Stimulated activated CD4-positive, alpha-beta T cell treated with anti-CD3 and anti-CD28 coated beads, Interleukin-2, amount 100 ng/mL, for 48 hours (primary cell): ENCODE measurements around the gene TAF13.

Source experiments
- DNase-seq, 2 donors: peaks; one replicate each; pipeline ENCODE4 v3.0.0-alpha.2; 2020

The TAF13 gene, protein sequence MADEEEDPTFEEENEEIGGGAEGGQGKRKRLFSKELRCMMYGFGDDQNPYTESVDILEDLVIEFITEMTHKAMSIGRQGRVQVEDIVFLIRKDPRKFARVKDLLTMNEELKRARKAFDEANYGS

DNA sequence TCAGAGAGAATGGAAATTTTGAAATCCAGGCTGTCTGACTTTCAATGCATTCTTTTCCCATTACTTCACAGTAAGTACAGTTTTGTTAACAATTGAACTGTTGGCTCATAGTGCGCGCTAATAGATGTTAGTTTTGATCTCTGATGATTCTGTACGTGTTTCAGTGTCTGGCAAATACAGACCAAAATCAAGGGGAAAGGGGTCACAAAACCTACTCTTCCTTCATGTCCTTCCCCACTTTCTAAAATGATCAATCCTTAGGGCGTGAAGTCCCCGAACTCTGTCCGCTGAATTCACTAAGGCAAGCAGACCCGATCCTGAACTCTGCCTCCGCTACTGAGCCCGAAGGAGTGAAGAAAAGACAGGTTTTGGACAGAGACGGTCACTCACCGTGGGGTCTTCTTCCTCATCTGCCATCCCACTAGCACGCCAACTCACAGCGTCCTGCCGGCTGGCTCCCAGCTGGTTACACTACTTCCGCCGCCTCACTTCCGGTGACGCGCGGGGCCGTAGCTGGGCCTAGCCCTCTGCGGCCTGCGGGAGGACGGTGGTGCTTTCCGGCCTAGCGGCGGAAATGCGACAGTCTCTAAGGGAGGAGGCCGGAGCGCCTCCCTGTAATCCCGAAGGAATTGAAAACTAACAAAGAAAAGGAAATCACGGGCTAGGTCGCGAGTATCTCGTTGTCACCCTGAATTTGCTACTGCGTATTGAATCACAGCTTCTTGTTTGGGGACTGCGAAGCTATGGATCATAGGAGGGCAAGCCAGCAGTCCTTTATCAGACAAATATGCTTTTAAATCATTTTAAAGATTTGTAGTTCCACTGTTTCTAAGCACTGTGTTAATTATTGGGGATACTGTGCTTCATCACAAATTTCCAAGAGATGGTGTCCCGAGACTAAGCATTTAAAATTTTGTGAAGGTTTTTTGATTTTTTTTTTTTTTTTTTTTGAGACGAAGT is at the start of gene TAF13:
Gene TAF13 (minus strand): TSS at position 473 of the 960 bp plus-strand sequence. CDS start 56 bp downstream, at position 417.
- peak; percentile 81 to 85 for DNase-seq

DNA sequence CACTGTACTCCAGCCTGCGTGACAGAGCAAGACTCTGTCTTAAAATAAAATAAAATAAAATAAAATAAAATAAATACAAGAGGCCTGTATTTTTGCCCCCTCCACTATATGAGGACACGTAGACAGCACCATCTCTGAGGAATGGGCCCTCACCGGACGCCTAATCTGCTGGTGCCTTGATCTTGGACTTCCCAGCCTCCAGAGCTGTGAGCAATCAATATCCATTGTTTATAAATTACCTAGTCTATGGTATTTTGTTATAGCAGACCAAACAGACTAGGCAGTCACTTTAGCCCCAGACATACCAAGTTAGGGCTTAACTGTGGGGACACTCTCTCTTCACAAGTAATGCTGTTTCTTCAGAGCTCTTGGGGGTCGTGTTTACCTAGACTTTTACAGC is 44.6 kb upstream of the TAF13 start:
- no peak for DNase-seq

DNA sequence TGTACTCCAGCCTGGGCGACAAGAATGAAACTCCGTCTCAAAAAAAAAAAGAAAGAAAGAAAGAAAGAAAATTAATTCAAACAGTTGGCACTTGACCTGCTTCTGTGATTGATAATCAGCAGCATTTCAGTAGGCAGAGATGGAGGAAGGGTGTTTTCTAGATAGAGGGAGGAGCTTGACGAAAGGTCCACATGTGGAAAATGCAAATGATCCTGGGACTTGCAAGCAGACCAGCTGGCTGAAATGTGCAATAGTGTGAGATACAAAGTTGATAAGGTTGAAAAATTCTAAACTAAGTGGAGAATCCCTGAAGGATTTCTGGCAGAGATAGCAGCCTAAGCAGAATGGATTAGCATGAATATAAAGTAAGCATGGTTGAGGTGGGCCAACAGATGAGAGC is 42.3 kb upstream of the TAF13 start:
- DNase-seq: no peak

DNA sequence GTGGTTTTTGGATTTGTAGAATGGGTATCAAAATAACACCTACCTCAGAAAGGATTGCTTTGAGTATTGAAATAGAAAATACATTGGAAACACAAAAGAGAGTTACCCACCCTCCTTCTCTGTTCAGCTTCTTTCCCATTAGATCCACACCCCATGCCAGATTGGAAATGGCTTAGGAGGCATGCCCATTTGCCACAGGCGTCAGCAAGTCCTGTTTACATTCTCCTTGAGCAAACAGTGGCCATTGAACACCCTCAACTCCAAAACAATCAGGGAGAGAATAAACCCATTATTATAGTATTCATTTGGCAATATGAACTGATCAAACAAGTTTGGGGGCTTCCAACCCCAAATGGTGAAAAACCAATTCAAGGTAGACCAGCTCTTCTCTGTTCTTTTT is 40.5 kb upstream of the TAF13 start:
- no peak for DNase-seq

DNA sequence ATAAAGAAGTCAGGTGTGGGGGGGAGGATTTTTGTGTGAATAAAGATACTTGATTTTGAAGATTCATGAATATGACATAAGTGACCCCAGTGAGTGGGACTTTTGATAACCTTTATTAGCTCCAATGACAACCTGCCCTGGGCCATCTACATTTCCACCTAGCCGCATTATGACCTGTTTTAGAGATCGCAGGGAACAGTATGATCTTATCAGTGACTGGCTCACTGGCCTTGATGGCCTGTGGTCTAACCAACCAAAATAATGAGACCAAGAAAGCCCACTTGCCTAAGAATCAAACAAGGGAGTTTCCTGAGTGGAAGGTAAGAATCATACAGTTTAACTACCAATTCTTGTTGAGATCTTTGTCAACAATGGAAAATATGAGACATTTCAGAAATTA is 39.9 kb upstream of the TAF13 start:
- DNase-seq: no peak

DNA sequence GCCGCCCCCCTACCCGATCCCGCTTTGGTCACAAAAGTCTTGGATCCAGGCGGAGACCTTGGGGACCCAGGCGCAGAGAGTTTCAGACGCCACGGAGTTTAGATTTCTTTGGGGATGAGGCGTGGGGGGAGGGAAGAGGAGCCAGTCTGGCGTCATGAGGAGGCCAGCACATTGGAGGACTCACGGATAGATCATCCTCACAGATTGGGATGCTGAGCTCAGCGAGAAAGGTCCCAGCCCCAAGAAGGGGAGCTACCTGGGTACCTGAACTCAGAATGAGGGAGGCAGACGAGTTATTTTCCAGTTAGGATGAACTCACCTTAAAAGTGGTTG is 38.5 kb upstream of the TAF13 start:
- DNase-seq: no peak

DNA sequence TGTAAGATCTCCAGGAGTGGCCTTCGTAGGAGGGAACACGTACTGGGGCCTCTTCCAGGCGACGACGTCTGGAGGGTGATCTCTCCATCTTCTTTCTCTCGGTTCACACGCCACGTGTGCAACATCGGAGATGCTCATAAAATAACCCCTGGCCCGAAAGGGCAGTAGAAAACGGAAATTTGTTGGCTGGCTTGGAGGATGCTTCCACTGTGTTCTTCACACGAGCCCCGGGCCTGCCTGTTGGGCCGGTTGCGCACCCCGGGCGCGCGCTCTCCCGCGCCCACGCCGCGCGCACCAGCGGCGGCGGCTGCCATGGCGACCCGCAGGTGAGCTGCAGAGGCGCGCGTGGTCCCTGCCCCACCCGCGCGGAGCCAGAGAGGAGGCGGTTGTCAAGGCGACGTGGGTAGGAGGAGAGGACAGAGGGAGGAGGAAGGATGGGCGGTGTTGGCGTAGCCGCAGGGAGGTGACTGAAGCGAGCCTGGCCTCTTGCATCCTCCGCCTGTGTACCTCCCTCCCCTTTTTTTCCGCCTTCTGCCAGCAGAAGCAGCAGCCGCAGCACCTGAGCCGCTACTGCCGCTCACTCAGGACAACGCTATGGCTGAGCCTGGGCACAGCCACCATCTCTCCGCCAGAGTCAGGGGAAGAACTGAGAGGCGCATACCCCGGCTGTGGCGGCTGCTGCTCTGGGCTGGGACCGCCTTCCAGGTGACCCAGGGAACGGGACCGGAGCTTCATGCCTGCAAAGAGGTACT is 38.0 kb upstream of the TAF13 start, which contains the start of gene ELAPOR1:
Gene ELAPOR1 (plus strand): TSS at position 526 of the 752 bp plus-strand sequence. CDS start 69 bp downstream, at position 595.
- peak; percentile 58 to 62 for DNase-seq

DNA sequence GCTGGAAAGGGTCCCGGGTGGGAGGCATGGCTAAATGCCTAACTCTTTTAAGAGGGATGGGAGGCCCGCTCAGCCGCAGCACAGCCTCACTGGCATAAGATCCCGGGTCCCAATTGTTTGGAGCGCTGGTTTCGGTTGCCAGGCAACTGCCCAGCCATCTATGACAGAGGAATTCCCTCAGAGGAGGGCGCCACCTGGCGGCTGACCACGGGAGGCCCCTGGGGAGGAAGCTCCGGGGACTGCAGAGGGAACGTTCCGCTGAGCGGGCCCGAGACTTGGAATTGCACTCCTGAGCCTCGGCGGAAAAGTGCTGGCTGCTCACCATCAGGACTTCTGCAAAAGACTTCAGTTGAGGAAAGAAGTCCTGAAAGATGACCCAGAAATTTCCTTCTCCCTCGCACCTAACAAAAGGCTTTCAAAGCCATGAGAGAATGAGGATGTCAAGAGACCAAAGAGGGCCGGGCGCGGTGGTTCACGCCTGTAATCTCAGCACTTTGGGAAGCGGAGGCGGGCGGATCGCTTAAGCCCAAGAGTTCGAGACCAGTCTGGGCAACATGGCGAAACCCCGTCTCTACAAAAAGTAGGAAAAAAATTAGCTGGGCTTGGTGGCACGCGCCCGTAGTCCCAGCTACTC is 37.0 kb upstream of the TAF13 start:
- peak; percentile 92 to 95 for DNase-seq

DNA sequence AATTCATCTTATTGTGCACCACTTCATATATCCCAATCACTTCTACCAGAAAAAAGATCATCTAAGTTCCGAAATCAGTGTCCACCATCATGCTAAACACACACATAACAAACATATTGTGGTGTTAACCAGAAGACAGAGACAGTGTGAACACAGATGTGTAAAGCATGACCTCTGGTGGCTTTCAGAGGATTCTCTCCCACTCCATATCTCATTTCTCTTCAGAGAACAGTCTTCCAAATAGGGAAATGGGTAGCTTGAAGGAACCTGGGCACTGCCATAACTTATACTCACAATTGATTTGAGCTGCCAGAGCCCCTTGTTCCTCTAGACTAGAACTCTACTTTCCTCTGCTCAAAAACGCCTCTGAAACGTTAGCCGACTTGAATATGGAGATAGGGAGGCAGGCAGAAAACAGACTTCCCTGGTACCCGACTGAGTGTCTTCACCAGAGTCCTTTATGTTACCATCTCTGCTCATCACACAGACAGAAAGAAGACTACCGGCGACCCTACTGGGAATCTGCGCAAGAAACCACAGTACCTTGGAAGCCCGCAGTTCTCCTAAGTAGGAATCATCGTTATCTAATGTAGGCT is 36.4 kb upstream of the TAF13 start:
- no peak for DNase-seq

DNA sequence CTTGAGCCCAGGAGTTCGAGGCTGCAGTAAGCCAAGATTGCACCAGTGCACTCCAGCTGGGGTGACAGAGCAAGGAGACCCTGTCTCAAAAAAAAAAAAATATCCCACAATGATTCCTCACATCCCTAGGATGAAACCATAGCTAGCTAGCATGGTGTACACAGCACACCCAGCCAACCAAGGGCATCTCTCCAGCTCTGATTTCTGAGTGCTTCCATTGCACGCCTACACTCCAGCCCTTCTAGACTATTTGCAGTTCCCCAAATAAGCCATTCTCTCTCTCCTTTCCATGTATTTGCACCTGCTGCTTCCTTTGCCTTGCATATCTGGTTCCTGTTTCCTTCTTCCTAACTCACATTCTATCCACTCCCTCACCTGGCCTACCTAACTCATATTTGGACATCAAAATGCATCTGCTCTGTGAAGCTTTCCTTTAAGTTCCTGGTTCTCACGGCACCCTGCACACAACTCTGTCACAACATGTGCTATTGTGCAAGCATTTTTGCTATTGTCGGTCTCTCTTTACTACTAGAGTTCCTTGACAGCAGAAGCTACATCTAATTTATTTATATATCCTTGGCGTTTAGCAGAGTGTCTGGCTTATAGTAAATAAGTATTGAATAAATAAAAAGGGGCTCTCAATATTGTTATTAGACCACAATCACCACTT is 35.7 kb upstream of the TAF13 start:
- no peak for DNase-seq

DNA sequence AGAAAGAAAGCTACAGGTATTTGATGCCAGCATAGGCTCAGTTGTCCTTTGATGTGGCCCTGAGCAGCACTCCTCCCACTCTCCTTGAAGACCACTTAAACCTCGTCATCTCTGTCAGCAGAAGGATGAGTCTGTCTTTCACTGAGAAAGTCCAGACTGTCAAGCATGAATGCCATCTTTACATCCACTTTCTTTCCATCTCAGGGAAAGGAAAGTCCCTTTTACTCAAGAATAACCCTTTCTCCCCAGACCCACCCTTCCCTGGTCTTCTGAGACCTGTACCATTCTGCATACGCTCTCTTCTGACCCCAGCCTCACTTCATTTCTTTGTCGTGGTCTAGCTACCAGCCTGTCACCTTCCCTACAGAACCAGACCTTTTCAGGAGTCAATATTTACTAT is 34.1 kb upstream of the TAF13 start:
- DNase-seq: no peak

DNA sequence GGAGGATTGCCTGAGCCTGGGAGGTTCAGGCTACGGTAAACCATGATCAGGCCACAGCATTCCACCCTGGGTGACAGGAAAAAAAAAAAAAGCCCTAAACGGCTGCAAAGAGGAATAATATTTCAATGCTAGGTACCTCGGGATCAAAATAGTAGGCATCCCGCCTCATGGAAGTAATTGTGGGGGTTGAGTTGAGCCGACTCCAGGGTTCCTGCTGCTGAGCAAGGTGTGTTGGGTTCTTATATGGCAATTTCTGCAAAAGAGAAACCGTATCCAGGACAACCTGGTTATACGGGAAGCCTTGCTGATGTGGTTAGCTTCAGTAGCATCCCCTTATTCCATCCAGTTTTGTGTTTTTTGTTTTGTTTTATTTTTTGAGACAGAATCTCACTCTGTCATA is 32.0 kb upstream of the TAF13 start:
- DNase-seq: no peak

DNA sequence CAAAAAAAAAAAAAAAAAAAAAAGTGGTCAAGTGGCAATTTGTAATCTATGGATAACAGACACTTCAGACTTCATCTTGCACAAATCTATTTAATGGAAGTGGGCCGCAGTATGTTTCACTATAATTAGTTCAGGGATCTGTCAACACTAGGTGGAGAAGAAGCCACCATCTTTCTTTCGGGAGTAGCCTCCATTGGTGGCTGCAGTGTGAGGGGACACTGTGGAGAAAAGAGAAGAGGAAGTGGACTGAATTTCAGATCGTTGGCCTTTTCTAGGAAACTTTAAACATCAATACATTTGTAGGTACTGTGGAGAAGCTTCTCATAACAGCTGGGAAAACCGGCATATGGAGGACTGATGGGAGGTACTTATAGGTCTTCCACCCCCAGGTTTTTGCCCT is 30.1 kb upstream of the TAF13 start:
- DNase-seq: no peak

DNA sequence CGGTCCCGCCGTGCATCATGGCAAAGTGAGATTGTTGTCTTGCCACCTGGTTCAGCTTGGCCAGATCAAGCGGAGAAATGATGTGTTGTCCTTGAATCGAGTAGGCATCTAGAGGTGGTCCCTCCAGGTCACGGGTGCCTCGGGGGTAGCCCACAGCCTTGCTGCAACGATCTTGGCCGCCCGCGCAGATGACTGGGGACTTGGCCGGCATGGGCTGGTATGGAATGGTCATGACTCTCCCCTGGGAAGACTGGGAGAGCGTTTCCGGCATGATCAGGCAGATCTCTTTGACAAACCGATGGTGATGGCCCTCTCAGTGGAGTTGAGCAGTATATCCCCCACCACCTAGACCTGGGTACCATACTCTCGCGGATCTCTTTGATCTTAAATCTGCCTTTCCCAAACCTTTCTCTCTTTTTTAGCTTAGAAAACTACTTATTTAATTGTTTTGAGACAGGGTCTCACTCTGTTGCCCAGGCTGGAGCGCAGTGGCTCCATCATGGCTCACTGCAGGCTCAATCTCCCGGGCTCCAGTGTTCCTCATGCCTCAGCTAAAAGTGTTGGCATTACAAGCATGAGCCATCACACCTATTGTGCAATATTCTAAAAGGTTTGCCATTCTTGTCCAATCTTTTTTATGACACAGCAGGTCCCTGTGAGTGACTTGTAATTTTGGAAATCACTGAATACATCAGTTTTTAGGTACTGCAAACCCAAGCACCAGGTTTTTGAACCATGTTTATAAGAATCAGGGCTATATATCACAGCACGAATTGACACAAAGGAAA is 28.8 kb upstream of the TAF13 start:
- no peak for DNase-seq

DNA sequence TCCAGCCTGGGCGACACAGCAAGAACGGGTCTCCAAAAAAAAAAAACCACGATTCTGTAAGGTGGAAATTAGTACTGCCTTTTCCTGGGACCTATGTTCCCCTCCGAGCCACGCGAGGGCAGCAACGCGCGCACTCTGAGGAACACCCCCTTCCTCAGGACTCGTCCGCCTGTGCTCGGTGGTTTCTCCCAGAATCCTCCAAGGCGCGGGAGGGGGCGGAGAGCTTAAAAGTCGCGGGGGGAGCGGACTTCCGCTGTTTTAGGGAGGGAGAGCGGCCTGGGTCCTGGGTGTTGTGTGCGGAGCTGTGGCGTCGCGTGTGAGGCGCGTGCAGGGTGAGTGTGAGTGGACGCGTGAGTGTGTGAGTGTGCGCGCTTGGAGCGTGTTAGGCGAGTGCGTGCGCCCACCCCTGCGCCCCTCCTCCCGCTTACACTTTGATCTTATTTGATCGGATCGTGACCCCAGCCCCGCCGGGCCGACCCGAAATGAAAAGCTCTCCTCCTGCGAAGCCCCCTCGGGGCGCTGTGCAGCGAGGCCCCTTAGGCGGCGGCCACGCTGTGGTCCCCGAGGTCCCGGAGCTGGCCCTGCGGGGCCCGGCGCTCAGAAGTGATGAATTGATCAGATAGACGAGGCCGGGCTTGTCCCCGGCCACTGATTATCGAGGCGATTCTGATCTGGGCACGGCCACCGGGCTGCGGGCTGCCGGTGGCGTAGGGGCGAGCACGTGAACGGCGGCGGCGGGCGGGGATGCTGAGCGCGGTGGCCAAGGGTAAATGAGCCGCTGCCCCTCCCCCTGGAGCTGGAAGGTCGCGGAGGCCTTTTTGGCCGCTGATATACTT is 24.4 kb upstream of the TAF13 start:
- peak; percentile 94 to 95 for DNase-seq

DNA sequence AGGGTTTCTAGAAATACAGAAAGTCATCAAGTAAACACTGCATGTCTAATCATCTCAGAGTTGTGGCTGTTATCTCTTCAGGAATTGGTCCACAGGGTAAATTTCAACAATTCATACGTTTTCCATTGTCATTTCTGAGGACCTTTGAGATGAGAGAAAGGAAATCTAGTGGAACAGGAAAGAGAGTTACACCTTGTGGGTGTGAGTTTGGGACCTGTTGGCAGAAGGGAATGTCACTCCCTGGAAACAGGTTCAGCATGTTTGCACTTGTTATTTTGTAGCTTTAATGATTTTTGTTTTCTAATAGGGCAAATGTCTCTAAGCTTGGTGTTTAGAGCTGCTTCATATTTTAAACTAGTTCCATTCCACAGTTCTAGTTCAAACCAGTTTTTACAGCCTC is 20.3 kb upstream of the TAF13 start:
- no peak for DNase-seq

DNA sequence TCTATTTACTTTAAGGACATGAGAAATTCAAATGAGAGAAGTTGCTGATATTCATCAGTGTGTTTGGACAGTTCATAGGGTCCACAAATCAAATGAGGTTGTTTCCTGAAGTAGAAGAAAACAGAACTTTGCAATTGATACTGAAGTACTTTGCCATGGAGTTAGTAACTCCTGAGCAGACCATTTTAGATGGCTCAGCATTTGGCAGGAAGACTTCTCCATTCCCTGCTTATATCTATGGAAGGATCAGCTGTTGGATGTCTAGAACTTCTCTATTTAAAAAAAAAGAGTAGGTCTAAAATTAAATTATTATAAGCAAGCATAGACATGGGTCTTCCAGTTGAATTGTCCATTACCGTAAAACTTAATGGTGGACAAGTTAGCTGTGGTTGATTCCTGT is 19.8 kb upstream of the TAF13 start:
- no peak for DNase-seq

DNA sequence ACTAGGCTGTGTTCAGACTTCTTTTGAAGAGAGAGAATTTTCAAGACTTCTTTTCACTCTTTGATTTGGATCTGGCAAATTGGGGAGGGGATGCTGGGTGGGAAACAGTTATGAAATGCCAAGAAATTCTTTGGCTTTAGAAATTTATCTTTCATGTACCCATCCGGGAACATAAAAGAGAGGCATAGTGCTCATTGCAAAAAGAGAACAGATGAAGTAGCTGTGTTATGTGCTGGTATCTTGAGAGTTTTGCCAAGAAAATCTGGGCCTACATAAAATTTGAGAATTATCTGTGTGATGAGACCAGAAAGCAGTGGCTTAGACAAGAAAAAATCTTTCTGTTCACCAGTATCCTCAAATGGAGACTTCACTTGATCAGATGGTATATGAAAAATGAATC is 19.1 kb upstream of the TAF13 start:
- DNase-seq: no peak

DNA sequence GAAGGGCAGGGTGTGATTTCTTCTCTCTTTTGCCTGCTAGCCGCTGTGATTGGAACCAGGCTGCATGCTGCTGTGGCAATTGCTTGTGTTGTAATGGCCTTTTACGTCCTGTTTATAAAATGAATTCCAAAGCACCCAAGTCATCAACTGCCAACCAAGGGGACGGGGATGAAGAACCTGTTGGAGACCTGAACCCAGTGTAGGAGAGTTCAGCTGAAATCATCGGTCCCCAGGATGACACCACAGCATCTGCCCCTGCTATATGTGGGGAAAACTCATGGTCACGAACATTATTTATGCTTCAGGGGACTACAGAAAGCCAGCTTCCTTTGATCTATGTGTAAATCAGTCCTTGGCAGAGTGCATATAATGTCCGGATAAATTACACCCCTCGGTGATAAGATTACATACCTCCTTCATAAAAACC is 18.6 kb upstream of the TAF13 start:
- DNase-seq: no peak

DNA sequence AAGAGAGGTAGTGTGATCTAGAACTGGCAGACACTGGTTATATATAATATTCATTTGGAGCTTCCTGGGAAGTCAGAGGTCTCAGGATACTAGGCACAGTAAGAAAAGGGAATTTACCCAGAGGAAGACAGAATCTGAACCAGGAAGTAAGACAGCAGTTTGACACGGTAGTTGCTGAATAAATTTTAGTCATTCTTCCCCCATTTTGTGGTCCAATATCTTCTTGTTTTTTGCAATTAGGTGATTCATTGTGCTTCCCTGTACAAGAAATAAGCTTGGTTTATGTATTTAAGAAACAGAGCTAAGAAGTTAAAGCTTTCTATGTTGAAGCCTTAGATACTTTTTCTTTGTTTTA is 16.0 kb upstream of the TAF13 start:
- no peak for DNase-seq
